Peyer's patch (tissue), 4 donors: Measurements from ENCODE around the gene SLC51B.

ENCODE experiments used
- CTCF ChIP-seq, 6 experiments: fragments of 450-650 bp in 4 of 6; fragments of 200-600 bp in 2 of 6; sonication (generic) in 1 of 6; IDR thresholded peaks; one replicate each; pipeline ENCODE4 v1.5.1; 2017 to 2019; ENCODE audit warnings: antibody characterized with exemption in 6 of 6, mild to moderate bottlenecking in 3 of 6, moderate library complexity in 1 of 6
- POLR2A ChIP-seq, 2 donors: fragments of 450-650 bp; IDR thresholded peaks; one replicate each; pipeline ENCODE4 v1.5.1; 2017; ENCODE audit warnings: antibody characterized with exemption in 2 of 2, mild to moderate bottlenecking in 2 of 2, moderate library complexity in 2 of 2

DNA sequence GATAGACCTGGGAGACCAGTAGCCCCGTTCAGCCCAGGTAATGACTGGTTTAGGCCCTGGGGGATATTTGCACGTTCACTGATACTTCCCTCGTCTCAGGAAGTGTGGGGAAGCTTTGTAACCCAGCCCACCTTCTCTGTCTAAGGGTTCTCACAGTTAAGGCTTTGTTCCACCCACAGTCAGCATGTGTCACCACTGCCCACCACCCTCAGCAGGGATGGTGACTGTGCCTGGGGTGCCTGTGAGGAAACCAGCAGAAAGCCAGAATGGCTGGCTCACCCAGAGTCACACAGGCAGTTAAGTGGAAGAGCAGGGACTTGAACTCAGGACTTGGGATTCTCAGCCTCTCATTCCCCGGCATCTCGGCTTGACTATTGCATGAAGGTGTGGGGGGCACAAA lies 36.6 kb downstream of the SLC51B start:
- TF ChIP-seq CTCF (IDR thresholded peaks at IDR 0.05), result no peak
- no peak for TF ChIP-seq POLR2A (IDR thresholded peaks at IDR 0.05)
